Activated CD8-positive, alpha-beta memory T cell treated with anti-CD3 and anti-CD28 coated beads for 4 hours (primary cell): ENCODE measurements around the gene ACTMAP.

Source experiments
- DNase-seq, 2 donors: peaks; one replicate each; pipeline ENCODE4 v3.0.0-alpha.2; 2020; ENCODE audit warnings: low read depth in 2 of 2

ACTMAP gene

DNA sequence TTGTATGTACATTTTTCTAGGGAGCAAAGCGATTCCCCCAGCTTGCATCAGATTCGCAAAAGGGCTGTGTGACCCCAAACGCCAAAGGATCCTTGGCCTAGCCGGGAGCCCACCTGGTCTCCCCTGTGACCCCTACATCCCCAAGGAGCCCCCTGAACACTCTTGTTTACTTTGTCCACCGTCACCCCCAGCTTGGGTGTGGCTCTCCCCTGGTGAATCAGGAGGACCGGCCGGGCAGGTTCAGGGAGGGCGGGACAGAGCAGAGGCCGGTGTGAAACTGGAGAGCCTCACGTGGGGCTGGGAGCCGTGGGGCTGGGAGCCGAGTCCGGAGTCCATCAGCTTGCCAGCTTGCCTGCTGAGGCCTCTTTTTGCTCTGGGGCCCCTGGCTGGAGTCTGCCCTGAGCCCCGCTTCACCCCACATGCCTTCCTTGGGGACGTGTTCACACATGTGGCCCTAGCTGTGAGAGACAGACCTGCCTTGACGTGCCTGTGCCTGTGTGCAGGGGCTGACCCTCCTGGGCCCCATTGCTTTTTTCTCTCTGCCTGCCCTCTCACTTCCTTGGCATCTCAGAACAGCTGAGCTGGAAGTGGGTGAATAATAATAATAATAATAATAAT is 31.4 kb downstream of the ACTMAP start:
- DNase-seq: no peak

DNA sequence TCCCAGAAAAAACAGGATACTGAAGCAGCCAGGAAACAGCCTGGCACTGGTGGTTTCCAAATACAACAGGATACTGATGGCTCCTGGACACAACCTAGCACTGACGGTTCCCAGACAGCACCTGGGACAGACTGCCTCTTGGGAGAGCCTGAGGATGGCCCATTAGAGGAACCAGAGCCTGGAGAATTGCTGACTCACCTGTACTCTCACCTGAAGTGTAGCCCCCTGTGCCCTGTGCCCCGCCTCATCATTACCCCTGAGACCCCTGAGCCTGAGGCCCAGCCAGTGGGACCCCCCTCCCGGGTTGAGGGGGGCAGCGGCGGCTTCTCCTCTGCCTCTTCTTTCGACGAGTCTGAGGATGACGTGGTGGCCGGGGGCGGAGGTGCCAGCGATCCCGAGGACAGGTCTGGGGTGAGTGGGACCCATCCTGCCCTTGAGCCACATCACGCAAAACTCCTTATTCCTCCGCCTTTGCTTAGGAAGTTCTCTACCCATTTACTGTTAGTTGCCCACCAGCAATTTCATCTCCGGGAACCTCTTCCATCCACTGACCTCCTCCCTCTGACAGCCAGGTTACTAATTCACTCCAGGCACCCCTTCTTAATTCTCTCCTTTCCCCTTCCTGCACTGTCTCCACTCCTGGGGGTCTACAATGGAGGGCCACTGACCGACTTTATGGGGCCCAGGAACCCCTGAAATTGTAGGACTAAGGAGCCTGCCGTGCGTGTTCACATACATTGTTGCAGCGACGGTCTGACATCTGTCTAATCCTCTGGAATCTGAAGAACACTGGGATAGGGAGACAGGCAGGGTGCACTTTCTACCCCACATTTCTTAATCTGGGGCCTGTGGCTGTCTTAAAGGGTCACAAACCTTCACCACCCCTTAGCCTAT is 32.1 kb downstream of the ACTMAP start:
- DNase-seq: no peak

DNA sequence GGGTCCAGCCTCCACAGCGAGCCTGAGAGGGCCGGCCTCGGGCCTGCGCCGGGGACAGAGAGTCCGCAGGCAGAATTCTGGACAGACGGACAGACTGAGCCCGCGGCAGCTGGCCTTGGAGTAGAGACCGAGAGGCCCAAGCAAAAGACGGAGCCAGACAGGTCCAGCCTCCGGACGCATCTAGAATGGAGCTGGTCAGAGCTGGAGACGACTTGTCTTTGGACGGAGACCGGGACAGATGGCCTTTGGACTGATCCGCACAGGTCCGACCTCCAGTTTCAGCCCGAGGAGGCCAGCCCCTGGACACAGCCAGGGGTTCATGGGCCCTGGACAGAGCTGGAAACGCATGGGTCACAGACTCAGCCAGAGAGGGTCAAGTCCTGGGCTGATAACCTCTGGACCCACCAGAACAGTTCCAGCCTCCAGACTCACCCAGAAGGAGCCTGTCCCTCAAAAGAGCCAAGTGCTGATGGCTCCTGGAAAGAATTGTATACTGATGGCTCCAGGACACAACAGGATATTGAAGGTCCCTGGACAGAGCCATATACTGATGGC is 32.9 kb downstream of the ACTMAP start:
- no peak for DNase-seq

DNA sequence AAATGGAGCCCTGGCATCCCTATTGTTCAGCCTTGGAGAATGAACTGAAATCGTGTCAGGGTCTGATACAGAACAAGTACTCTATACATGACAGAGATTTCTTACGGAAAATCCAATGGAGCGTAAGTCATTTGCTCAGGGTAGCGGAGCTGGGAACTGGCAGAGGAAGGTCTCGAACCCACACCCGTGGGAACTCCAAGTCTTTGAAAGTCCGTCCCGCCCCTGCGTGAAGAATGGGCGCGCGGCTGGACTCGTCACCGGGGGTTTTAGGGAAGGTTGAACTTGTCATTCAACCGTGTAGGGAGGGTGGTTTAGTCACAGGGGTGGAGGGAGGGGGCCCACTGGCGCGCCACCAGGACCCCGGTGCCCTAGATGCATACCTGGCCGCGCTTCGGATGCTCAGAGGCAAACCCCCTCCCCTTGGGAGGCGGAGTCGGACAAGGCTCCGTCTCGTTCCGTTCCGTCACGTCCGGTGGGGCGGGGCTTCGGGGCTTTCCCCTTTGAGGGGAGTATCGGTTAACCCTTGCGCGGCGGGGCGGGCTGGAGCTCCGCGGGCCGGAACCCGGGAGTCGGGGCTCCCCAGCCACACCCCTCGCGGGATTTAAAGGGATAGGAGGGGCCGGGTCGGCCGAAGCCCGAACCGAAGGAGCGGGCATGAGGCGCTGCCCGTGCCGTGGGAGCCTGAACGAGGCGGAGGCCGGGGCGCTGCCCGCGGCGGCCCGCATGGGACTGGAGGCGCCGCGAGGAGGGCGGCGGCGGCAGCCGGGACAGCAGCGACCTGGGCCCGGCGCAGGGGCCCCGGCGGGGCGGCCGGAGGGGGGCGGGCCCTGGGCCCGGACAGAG is 33.6 kb downstream of the ACTMAP start, which contains the start of the genes COQ8B and ITPKC:
Gene COQ8B, minus strand, starts transcription at position 405 of the 843 bp plus-strand sequence. CDS start 2,254 bp downstream, outside the sequence.
Gene ITPKC, plus strand, starts transcription at position 631 of the 843 bp plus-strand sequence. Its CDS starts 24 bp downstream, at position 655.
- peak; percentile 100 for DNase-seq

DNA sequence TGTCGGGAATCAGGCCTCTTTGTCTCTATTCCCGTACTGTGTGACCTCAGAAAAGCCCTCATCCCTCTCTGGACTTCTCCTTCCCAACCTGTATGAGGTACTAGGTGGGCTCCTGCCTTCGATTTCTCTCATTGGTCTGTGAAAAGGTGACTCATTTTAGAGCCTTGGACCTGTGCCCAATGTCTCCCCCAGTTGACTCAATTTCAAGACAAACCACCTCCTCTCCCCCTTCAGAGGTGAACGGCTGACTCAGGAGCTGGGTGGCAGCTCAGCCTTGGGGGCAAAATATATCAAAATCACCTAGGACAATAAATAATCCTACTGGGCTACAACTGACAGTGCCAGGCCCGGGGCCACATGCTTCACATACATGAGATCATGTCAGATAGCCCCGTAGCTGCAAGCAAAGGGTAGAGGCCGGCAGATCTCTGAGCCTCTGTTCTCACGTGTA is 34.2 kb downstream of the ACTMAP start:
- peak; percentile 68 to 77 for DNase-seq

DNA sequence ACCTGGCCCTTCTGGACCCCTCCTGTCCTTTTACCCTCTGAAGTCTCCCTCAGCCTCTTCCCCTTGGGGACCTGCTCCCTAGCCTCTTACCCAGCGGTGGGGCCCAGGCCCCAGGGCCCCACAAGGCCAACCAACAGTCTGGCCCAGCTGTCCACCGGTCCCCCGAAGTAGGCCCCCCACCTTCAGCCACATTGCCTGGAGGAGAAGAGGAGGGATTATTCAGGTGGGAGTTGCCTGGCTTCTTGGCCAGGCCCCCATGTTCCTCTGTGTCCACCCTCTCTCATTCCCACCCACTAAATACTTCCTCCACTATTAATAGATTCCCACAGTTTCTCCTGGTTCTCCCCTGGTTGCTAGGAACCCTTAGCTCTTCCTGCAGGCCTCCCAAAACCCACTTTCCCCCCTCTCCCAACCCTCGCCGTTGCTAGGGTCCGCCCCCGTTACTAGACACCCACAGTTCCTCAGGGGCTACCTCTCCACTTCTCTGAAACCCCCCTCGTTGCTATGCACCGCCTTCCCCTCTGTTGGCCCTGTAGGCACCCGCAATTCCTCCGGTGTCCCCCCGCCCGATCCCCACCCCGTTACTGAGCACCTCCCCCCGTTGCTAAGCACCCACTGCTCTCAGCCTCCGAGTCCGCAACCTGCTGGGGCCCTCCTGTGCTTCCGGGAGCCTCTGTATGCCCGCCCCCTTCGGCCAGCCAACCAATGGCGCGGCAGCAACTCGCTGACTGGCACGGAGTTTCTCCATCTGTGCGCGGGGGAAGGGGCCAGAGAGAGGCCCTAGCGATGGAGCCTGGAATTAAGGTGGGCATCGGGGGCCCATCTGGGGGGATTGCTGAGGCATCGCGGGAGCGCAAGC is 35.6 kb downstream of the ACTMAP start:
- DNase-seq: peak; percentile 81 to 85

DNA sequence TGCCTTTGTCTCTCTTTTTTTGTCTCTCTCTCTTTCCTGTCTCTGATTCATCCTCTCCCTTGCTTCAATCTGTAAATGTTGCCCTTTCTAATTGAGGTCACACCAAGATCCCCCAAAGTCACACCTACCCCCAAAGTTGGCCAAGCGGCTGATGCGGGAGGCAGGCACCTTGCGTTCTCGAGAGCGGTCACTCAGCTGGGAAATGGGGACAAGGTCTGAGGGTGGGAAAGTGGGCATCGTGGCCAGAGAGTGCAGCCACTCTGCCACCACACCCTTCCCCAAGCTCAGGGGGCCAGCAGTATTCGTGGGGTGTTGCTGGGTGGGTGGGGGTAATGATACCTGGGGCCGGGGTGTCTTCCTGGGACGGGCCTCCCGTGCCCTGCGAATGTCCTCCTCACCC is 36.3 kb downstream of the ACTMAP start:
- no peak for DNase-seq

DNA sequence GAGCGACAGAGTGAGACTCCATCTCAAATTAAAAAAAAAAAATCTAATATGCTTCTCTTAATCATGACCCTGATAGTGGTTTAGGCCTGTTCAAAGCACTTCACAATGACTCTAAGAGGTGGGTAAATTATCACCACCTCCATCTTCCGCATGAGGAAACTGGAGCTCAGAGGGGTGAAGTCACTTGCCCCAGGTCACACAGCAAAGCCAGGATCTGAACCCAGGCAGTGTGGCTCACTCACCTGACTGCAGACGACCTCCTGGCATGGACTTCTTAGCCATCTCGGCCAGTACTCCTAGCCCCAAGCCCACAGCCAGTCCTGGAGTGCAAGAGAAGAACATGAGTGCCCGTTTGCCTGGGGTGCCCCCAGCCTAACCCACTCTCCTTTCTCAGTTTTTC is 40.5 kb downstream of the ACTMAP start:
- DNase-seq: no peak

DNA sequence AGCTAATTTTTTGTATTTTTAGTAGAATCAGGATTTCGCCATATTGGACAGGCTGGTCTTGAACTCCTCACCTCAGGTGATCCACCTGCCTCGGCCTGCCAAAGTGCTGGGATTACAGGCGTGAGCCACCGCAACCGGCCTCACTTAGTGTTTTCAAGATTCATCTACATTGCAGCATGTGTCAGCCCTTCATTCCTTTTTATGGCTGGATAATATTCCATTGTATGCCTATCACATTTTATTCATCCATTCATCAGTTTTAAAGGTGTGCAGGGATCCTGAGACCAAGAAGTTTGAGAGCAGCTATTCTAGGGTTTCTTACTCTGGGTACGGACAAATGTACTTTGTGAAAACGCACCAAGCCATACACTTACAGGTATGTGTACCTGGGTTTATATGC is 42.7 kb downstream of the ACTMAP start:
- no peak for DNase-seq

DNA sequence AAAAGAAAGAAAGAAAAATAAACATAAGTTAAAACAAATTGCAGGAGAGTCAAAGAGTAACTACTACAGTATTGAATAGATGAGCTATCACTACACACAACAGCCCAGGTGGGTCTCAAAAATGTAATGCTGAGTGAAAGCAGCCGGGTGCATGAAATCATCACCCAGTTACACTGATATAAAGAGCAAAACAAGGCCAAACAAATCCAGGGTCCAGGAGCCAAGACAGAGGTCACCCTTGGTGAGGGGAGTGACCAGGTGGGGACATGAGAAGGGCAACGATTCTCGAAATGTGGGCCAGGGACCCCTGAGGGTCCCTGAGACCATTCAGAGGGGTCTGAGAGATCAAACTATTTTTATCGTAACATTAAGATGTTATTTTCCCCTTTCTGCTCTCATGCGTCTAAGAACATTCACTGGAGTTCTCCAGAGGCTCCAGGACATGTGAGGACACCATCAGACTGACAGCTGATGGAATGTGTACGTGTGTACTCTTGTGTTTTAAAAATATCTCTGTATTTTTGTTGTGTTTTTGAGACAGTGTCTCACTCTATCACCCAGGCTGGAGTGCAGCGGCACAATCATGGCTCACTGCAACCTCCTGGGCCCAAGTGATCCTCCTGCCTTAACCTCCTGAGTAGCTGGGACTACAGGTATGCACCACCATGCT is 44.2 kb downstream of the ACTMAP start:
- no peak for DNase-seq

DNA sequence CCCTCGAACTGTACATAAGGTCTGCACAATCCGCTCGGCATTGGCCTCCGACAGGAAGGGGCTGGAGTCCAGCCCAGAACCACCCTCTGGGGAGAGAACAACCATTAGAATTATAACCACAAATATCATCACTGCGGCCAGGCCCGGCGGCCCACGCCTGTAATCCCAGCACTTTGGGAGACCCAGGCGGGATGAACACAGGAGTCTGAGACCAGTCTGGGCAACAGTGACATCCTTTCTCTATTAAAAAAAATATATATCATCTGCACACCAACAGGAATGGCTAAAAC is 45.0 kb downstream of the ACTMAP start:
- no peak for DNase-seq

DNA sequence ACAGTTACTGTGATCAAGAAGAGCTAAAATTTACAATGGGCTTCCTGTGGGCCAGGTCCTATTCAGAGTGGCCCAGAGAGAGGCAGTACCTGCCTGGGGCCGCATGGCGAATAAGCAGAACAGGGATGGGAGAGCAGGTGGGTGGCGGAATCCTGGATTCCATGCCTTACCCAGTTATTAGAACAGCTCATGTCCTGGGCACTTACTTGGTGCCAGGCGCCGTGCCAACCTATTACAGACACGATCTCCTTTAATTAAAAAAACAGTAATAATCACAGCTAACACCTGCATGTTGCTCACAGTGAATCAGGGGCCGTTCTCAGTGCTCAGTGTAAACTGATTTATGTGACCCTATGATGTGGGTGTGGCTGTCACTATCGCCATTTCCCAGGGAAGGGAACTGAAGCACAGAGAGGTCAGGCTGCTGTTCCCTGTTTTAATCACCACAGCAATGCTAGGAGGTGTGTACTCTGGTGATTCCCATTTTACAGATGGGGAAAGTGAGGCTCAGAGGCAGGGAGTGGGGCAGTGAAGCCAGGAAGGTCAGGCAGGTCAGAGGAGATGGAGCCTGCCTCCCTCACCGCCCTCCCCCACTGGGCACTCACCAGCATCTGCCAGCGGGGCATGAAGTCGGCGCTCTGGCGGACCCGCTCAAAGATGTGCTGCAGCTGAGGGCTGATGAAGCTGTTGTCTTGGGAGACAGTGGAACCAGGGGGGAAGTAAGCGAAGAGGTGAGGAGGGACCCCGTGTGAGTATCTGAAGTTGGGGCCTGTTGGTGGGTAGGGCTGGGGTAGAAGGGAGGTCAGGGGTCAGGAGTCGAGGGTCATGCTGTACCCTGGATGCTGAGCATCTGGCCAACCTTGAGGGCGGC is 45.6 kb downstream of the ACTMAP start:
- no peak for DNase-seq

DNA sequence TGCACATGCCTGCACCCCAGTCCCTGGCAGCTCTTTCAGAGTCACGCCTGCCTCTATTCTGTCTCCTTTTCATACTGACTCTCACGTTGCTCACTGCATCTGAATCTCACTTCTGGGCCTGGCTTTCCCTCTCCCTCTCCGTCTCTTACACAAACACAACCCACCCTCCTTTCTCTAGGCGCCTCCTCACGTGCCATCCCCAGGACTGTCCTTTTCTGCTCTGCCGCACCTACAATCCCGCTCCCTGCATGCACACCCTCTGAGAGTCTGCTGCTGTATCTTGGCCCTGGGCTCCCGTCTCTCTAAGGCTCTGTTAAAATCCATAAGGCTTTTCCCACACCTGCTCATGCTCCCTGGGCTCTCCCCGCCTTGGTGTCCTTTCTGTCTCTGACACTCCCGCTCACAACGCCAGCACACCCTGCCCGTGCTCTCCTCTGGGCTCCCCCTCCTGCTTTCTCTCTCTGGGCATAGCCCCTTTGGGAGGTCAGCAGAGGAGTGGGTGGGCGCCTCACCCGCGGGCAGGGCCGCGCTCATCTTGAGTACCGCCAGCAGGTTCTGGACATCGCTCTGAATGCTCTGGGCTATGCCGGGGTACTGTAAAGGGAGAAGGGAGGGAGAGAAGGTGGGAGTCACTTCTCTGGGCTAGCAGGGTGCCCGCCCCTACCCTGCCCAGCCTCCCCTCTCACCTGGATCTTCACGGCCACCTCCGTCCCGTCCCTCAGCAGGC is 47.1 kb downstream of the ACTMAP start:
- no peak for DNase-seq

DNA sequence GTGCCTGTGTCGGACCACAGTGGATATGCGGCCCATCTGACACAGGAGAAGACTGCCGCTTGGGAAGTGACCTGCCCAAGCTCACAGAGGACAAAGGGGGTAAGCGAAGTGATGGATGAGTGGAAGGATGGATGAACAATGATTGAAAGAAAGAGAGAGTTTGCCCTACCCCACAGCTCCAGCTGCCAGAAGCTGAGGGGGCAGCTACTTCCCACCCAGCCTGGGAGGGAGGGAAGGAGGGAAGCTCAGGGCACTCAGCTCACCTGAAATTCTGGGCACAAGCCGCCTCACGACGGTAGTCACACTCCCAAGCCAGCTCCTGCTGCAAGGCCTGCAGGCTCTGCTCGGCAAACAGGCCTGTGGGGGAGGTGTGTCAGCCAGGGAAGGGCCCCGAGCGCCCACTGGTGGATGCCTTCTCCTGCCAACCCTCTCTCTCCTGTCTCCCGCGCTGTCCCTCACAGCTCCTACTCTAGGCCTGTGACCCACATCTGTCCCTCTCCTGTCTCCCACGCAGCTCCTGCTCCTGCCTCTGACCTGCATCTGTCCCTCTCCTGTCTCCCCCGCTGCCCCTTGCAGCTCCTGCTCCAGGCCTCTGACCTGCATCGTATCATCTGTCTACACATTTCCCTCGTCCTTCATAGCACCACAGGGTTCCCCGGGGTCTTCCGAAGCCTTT is 47.8 kb downstream of the ACTMAP start:
- DNase-seq: no peak

DNA sequence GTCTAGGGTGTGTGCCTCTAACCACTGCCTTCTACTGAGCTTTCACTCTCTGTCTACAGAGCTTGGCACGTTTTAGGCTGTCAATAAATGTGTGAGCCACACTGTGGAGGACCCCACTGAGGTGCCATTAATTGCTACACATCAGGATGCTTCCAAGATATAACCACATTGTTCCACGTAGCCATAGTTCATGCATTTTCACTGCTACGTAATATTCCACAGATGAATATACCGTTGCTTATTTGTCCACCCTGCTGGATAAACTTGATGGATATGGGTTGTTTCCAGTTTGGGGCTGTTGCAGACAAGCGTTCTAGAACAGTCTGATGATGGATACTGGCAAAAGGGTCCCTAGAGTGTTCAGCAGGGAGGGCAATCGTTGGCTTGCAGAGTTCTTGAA is 48.5 kb downstream of the ACTMAP start:
- no peak for DNase-seq

DNA sequence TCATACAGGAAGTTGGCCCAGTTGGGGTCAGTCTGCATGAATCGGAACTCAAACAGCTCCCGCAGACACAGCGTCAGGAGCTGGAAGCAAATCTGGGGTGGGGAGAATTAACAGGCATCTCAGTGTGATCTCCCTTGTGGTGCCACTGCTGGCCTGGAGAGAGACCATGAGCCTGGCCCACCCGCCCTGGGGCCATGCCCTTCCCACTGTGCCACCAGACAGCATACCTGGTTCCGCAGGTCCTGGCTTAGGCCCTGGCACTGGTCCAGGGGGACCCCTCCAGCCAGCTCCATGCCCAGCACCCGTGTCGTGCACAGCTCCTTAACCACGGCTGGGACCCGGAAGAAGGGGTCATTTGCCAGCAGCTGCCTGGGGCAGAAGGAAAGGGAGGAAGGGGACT is 50.2 kb downstream of the ACTMAP start:
- no peak for DNase-seq

DNA sequence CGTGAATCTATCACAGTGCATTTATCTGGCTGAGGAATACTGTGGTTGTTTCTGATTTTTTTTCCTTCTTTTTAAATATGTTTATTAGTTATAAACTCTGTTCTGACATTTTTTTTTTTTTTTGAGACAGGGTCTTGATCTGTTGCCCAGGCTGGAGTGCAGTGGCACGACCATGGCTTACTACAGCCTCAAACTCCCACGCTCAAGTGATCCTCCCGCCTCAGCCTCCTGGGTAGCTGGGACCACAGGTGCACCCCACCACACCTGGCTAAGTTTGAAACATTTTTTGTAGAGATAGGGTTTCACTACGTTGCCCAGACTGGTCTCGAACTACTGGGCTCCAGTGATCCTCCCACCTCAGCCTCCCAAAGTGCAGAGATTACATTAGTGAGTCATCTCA is 53.3 kb downstream of the ACTMAP start:
- no peak for DNase-seq

DNA sequence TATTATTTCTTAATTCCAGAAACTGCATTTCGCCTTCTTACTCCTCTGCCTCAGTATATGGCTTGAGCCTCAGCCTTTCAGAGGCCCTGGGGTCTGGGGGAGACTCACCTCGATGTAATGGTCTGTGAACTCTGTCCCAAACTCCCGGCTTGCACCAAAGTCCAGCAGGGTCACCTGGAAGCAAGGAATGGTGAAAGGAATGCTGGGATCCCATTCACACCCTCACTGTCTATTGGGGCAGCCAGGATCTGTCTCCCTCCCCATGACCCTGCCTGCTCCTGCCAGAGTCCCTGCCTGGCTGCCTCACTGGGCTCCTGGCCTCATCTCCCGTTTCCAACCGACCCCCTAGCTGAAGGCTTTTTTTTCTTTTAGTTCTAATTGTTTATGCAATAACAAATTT is 54.4 kb downstream of the ACTMAP start:
- DNase-seq: no peak
